Chondrocyte (in vitro differentiated cells): ENCODE results near the gene MAST2. TPM values are rescaled to one million over a fixed set of nuclear protein-coding genes. Genes with fewer than 3 reads are reported as not detected.
"Not testable (repeated sequence)": the region's sequence is repeated elsewhere in the genome, so short reads cannot be mapped to it uniquely, and the experiment has no call there.

Experiments
- DNase-seq: peaks from one replicate; pipeline ENCODE4 v3.0.0; 2021; ENCODE audit warnings: mixed read lengths, low spot score
- H3K27ac Mint-ChIP-seq: one replicate; pipeline ENCODE4 v1.8.0; 2021; ENCODE audit warnings: mild to moderate bottlenecking, moderate library complexity, mixed read lengths; ENCODE audit not compliant: unreplicated experiment
- H3K27me3 Mint-ChIP-seq: 2 replicates; pipeline ENCODE4 v1.8.0; 2021; ENCODE audit warnings: low read depth, mixed read lengths
- H3K36me3 Mint-ChIP-seq: 2 replicates; pipeline ENCODE4 v1.8.0; 2021; ENCODE audit warnings: low read depth, mixed read lengths
- H3K4me1 Mint-ChIP-seq: 2 replicates; pipeline ENCODE4 v1.8.0; 2021; ENCODE audit warnings: low read depth, mild to moderate bottlenecking, mixed read lengths
- H3K4me3 Mint-ChIP-seq: one replicate; pipeline ENCODE4 v1.8.0; 2021; ENCODE audit warnings: mild to moderate bottlenecking, moderate library complexity, mixed read lengths; ENCODE audit not compliant: unreplicated experiment
- H3K9me3 Mint-ChIP-seq: 2 replicates; pipeline ENCODE4 v1.8.0; 2021; ENCODE audit warnings: low read depth, mixed read lengths
- total RNA-seq: library from RNA; stranded (reverse); gene quantifications from 3 replicates; pipeline ENCODE4 v1.2.1, GENCODE V29; 2021
- TF ChIP-seq, protein P1 (sequence below): fragments of 200-600 bp; sonication (generic); IDR thresholded peaks from 2 replicates; pipeline ENCODE4 v1.5.0; 2021; ENCODE audit warnings: antibody characterized with exemption, mild to moderate bottlenecking, moderate library complexity

The MAST2 gene
- total RNA-seq, 1 donor from 2014 or later, result 53.2 TPM

DNA sequence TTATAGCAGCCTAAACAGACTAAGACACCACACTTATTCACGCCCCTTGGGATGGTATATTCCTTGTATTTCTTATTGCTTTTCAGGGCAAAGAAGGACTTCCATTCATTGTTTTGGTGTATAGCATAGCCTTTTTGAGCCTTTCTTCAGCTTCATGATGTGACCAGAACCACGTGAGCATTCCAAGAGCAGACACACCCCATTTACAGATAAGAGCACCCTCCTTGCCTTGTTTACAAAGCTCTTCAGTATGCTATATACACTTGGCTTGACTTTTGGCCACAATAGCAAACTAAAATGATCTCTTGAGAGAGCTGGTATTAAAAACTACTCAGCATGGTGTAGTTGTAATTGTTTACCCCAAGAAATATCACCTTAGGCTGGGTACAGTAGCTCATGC is 250.3 kb downstream of the MAST2 start:
- Mint-ChIP-seq H3K36me3 (peaks cover 20% of the 10 kb centered on the region), H3K9me3 (peaks cover 4% of the 10 kb centered on the region), H3K27me3 (no peaks in the 10 kb centered on the region), H3K27ac (no peak overlapping the region), H3K4me3 (no peak overlapping the region), H3K4me1 (no peaks in the 10 kb centered on the region)
- TF ChIP-seq, protein P1, sequence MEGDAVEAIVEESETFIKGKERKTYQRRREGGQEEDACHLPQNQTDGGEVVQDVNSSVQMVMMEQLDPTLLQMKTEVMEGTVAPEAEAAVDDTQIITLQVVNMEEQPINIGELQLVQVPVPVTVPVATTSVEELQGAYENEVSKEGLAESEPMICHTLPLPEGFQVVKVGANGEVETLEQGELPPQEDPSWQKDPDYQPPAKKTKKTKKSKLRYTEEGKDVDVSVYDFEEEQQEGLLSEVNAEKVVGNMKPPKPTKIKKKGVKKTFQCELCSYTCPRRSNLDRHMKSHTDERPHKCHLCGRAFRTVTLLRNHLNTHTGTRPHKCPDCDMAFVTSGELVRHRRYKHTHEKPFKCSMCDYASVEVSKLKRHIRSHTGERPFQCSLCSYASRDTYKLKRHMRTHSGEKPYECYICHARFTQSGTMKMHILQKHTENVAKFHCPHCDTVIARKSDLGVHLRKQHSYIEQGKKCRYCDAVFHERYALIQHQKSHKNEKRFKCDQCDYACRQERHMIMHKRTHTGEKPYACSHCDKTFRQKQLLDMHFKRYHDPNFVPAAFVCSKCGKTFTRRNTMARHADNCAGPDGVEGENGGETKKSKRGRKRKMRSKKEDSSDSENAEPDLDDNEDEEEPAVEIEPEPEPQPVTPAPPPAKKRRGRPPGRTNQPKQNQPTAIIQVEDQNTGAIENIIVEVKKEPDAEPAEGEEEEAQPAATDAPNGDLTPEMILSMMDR, result no peak
- no peak for DNase-seq

DNA sequence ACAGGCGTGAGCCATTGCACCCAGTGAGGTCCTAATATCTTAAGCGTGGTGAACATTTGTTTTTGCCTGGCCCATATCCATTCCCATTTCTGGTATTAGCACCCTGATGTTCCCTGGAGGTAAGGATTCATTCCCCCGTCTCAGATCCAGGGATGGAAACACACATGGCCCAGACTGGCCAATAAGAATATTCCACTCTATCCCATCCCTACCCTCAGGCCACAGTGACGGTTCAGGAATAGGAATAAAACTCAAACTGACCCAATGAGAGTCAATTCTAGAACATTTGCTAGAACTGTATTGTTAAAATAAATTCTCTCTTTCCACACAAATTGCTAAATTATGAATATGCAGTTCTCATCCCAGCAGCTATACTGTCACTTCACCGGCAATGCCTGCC is 252.9 kb downstream of the MAST2 start:
- TF ChIP-seq, protein P1, result no peak
- no peak overlapping the region for H3K27ac Mint-ChIP-seq
- no peaks in the 10 kb centered on the region for H3K27me3 Mint-ChIP-seq
- no peak for DNase-seq
- peaks cover 25% of the 10 kb centered on the region for H3K36me3 Mint-ChIP-seq
- H3K4me1 Mint-ChIP-seq, result no peaks in the 10 kb centered on the region
- H3K9me3 Mint-ChIP-seq, result peaks cover 4% of the 10 kb centered on the region
- H3K4me3 Mint-ChIP-seq, result no peak overlapping the region

DNA sequence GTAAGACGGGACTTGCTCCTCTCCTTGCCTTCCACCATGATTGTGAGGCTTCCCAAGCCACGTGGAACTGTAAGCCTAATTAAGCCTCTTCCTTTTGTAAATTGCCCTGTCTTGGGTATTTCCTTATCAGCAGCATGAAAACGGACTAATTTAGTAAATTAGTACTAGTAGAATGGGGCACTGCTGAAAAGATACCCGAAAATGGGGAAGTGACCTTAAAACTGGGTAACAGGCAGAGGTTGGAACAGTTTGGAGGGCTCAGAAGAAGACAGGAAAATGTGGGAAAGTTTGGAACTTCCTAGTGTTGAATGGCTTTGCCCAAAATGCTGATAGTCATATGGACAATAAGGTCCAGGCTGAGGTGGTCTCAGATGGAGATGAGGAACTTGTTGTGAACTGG is 253.8 kb downstream of the MAST2 start:
- H3K36me3 Mint-ChIP-seq, result peaks cover 30% of the 10 kb centered on the region
- H3K4me1 Mint-ChIP-seq, H3K9me3 Mint-ChIP-seq, H3K27me3 Mint-ChIP-seq, H3K4me3 Mint-ChIP-seq, DNase-seq, H3K27ac Mint-ChIP-seq: not testable (repeated sequence)

DNA sequence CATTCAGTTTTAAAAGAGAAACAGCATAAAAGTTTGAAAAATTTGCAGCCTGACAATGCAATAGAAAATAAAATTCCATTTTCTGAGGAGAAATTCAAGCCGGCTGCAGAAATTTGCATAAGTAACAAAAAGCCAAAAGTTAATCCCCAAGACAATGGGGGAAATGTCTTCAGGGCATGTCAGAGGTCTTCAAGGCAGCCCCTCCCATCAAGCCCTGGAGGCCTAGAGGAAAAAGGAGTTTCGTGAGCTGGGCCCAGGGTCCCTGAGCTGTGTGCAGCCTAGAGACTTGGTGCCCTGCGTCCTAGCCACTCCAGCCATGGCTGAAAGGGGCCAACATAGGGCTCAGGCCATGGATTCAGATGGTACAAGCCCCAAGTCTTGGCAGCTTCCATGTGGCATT is 254.4 kb downstream of the MAST2 start:
- Mint-ChIP-seq H3K4me1 (no peaks in the 10 kb centered on the region), H3K27me3 (no peaks in the 10 kb centered on the region), H3K36me3 (peaks cover 30% of the 10 kb centered on the region), H3K27ac (no peak overlapping the region), H3K9me3 (peaks cover 4% of the 10 kb centered on the region), H3K4me3 (no peak overlapping the region)
- TF ChIP-seq, protein P1, result no peak
- DNase-seq, result no peak

DNA sequence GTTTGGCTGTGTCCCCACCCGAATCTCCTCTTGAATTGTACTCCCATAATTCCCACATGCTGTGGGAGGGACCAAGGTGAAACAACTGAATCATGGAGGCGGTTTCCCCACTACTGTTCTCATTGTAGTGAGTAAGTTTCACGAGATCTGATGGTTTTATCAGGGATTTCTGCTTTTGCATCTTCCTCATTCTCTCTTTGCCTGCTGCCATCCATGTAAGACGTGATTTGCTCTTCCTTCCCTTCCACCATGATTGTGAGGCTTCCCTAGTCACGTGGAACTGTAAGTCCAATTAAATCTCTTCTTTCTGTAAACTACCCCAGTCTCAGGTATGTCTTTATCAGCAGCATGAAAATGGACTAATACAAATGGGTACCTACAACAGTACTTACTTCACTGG is 255.5 kb downstream of the MAST2 start:
- no peak for DNase-seq
- Mint-ChIP-seq H3K27me3 (no peaks in the 10 kb centered on the region), H3K27ac (no peak overlapping the region), H3K36me3 (peaks cover 32% of the 10 kb centered on the region), H3K4me1 (no peaks in the 10 kb centered on the region), H3K9me3 (peaks cover 4% of the 10 kb centered on the region), H3K4me3 (no peak overlapping the region)
- TF ChIP-seq, protein P1, result no peak

DNA sequence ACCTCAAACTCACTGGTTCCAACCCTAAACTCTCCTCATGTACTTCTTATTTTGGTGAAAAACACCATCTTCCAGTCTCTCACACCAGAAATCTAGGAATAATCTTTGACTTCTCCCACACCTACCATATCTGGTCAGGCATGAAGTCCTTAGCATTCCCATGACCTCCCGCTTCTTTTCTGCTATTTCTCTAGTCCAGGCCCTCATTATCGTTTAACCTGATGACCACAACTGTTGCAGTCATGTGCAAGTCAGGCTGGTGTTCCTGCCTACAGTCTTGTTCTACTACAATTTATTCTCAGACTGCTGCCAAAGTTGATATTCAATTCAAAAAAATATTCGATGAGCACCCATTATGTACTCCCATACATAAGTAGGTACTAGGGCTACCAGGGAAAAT is 257.7 kb downstream of the MAST2 start:
- Mint-ChIP-seq H3K4me1 (peaks cover 3% of the 10 kb centered on the region), H3K4me3 (no peak overlapping the region), H3K36me3 (peaks cover 26% of the 10 kb centered on the region), H3K27me3 (no peaks in the 10 kb centered on the region), H3K27ac (no peak overlapping the region), H3K9me3 (peaks cover 4% of the 10 kb centered on the region)
- DNase-seq, result no peak
- TF ChIP-seq, protein P1, result no peak
